HEK293T (cell line): Measurements from ENCODE around the gene SNTG2.

Experiments used
- CTCF ChIA-PET: fragments of 350-600 bp; formaldehyde crosslinking; extraction: SDS; loops from one replicate; lab custom pipeline; 2021; ENCODE audit warnings: antibody characterized with exemption, inconsistent platforms; lab: Yijun Ruan, JAX
- POLR2A ChIA-PET: fragments of 350-600 bp; formaldehyde crosslinking; extraction: SDS; loops from one replicate; lab custom pipeline; 2020; ENCODE audit warnings: antibody characterized with exemption, inconsistent platforms; lab: Yijun Ruan, JAX
- DNase-seq: peaks from one replicate; pipeline ENCODE4 v3.0.0; 2012; ENCODE audit warnings: mixed read lengths; ENCODE audit errors: extremely low spot score
- ARNT ChIP-seq: fragments of 450-650 bp; IDR thresholded peaks from 2 replicates; pipeline ENCODE4 v1.6.1; 2017; ENCODE audit warnings: mild to moderate bottlenecking
- BHLHE40 ChIP-seq: fragments of 450-650 bp; IDR thresholded peaks from 2 replicates; pipeline ENCODE4 v1.6.1; 2016; ENCODE audit warnings: mild to moderate bottlenecking, moderate library complexity, borderline replicate concordance
- CTBP1 ChIP-seq: fragments of 450-650 bp; IDR thresholded peaks from 2 replicates; pipeline ENCODE4 v1.6.1; 2016; ENCODE audit warnings: borderline replicate concordance
- ELF4 ChIP-seq: fragments of 450-650 bp; IDR thresholded peaks from 2 replicates; pipeline ENCODE4 v1.6.1; 2017; ENCODE audit warnings: antibody characterized with exemption
- FOXA1 ChIP-seq: fragments of 450-650 bp; IDR thresholded peaks from 2 replicates; pipeline ENCODE4 v1.6.1; 2016; ENCODE audit warnings: mild to moderate bottlenecking
- FOXK2 ChIP-seq: fragments of 450-650 bp; IDR thresholded peaks from 2 replicates; pipeline ENCODE4 v1.6.1; 2016; ENCODE audit warnings: mild to moderate bottlenecking
- FOXM1 ChIP-seq: fragments of 450-650 bp; IDR thresholded peaks from 2 replicates; pipeline ENCODE4 v1.6.1; 2017; ENCODE audit warnings: mild to moderate bottlenecking, borderline replicate concordance
- HDGF ChIP-seq: fragments of 450-650 bp; IDR thresholded peaks from 2 replicates; pipeline ENCODE4 v1.6.1; 2017; ENCODE audit warnings: antibody characterized with exemption, borderline replicate concordance
- L3MBTL2 ChIP-seq: fragments of 450-650 bp; conservative IDR thresholded peaks from 2 replicates; pipeline ENCODE4 v1.6.1; 2016; ENCODE audit warnings: mild to moderate bottlenecking
- LEF1 ChIP-seq: fragments of 450-650 bp; IDR thresholded peaks from 2 replicates; pipeline ENCODE4 v1.6.1; 2017; ENCODE audit warnings: mild to moderate bottlenecking, borderline replicate concordance
- NFRKB ChIP-seq: fragments of 450-650 bp; IDR thresholded peaks from 2 replicates; pipeline ENCODE4 v1.6.1; 2016; ENCODE audit warnings: mild to moderate bottlenecking, moderate library complexity
- SP1 ChIP-seq: fragments of 450-650 bp; IDR thresholded peaks from 2 replicates; pipeline ENCODE4 v1.6.1; 2017
- SUZ12 ChIP-seq: fragments of 450-650 bp; IDR thresholded peaks from 2 replicates; pipeline ENCODE4 v1.6.1; 2016; ENCODE audit warnings: mild to moderate bottlenecking
- TARDBP ChIP-seq: fragments of 450-650 bp; IDR thresholded peaks from 2 replicates; pipeline ENCODE4 v1.6.1; 2016
- ZNF384 ChIP-seq: fragments of 450-650 bp; IDR thresholded peaks from 2 replicates; pipeline ENCODE4 v1.6.1; 2016
- TF ChIP-seq, protein P1 (sequence below): fragments of 450-650 bp; IDR thresholded peaks from 2 replicates; pipeline ENCODE4 v1.6.1; 2016

SNTG2 gene

DNA sequence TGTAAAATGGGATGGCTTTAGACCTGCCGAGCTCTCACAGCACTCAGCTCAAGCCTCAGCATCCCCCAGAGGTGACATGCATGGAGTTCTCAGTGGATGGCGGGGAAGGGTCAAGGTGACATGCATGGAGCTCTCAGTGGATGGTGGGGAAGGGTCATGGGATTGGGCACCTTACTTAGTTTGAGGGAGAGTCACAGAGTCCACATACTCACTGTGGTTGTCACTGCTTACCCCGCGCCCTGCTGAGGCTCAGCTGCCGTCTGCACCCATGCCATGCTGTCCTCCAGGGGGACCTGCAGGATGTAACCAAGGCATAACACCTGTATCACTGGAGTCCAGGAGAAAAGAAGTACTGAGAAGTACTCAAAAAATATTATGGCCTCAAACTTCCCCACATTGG, 350.4 kb downstream of the SNTG2 start:
- CTCF ChIA-PET = no interaction called here
- no peak for DNase-seq

DNA sequence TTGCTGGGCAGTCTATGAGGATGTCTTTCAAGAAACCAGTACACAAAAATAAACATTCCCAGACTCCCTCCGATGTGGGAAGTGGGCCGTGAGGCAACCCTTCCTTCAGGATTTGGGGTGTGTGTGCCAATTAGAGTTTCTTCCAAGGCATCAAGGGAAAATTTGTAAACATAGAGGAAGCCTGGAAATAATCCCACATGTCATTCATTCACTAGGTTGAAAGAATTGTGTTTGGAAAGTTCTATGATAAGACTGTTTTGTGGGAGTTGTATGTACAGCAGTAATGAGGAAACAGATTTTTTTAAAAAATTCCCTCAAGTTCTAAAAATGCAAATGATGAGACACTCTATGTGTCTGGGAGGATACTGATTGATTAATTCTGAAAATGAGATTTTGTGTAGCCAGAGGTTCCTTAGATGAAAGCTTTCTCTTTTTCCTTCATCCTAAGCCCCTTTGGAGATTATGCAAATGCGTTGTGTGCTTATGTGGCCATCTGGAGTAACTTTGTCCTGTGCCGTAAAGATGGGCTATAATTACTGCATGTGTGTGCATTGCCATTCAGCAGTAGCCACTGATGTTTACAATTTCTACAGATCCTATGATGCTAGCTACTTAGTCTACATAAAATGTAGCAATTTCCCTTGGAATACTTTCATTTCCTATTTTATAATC, 354.8 kb downstream of the SNTG2 start:
- no peak for DNase-seq
- ChIA-PET CTCF (no interaction called here), POLR2A (no interaction called here)
- TF ChIP-seq, protein P1, sequence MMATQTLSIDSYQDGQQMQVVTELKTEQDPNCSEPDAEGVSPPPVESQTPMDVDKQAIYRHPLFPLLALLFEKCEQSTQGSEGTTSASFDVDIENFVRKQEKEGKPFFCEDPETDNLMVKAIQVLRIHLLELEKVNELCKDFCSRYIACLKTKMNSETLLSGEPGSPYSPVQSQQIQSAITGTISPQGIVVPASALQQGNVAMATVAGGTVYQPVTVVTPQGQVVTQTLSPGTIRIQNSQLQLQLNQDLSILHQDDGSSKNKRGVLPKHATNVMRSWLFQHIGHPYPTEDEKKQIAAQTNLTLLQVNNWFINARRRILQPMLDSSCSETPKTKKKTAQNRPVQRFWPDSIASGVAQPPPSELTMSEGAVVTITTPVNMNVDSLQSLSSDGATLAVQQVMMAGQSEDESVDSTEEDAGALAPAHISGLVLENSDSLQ = no peak
- no peak for TF ChIP-seq SUZ12
- TF ChIP-seq L3MBTL2 = no peak
- TF ChIP-seq TARDBP = no peak
- TF ChIP-seq ELF4 = no peak
- TF ChIP-seq LEF1 = no peak
- no peak for TF ChIP-seq HDGF
- no peak for TF ChIP-seq NFRKB
- no peak for TF ChIP-seq FOXM1
- TF ChIP-seq ARNT = no peak

More for the DNA sequence above, 350.4 kb downstream of the SNTG2 start:
- no peak for TF ChIP-seq HDGF
- no peak for TF ChIP-seq LEF1
- TF ChIP-seq BHLHE40 = no peak
- no peak for TF ChIP-seq L3MBTL2
- TF ChIP-seq ARNT = no peak
- TF ChIP-seq FOXM1 = no peak
- no peak for TF ChIP-seq ELF4
- TF ChIP-seq, protein P1 = no peak
- no peak for TF ChIP-seq FOXK2
- TF ChIP-seq ZNF384 = no peak
- TF ChIP-seq TARDBP = no peak
- POLR2A ChIA-PET = no interaction called here

DNA sequence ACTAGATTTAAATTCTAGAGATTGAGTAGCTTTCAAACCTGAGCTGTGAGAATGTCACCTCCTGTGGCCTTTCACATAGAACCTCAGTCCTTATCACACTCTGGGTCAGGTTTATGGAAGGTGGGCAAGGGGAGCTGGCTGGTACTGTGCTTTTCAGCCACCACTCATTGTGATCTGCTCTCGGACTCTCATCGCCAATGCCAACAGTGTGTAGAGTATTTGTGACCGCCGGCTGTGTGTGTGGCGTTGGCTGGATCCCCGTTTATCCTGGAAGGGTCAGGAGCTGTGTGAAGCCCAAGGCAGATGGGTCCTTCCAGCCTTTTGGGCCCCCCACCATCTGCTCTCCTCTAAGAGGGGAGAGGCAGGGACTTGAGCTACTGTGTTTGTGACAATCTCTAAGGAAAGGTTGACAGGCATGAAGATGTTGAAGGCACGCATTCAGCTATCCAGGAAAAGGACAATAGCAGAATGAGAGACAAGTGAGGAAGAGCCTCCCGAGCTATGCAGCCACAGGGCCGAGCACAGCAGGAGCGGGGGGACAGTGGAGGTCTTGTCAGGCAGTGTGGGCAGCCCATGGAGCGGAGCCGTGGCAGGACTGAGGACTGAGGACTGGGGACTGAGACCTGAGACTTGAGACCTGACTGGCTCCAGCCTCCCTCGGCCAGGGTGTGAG, 355.5 kb downstream of the SNTG2 start:
- ChIA-PET POLR2A (no interaction called here), CTCF (no interaction called here)
- DNase-seq = no peak
- TF ChIP-seq CTBP1 (no peak), FOXK2 (no peak), NFRKB (no peak), SUZ12 (no peak)
- TF ChIP-seq, protein P1 = no peak

DNA sequence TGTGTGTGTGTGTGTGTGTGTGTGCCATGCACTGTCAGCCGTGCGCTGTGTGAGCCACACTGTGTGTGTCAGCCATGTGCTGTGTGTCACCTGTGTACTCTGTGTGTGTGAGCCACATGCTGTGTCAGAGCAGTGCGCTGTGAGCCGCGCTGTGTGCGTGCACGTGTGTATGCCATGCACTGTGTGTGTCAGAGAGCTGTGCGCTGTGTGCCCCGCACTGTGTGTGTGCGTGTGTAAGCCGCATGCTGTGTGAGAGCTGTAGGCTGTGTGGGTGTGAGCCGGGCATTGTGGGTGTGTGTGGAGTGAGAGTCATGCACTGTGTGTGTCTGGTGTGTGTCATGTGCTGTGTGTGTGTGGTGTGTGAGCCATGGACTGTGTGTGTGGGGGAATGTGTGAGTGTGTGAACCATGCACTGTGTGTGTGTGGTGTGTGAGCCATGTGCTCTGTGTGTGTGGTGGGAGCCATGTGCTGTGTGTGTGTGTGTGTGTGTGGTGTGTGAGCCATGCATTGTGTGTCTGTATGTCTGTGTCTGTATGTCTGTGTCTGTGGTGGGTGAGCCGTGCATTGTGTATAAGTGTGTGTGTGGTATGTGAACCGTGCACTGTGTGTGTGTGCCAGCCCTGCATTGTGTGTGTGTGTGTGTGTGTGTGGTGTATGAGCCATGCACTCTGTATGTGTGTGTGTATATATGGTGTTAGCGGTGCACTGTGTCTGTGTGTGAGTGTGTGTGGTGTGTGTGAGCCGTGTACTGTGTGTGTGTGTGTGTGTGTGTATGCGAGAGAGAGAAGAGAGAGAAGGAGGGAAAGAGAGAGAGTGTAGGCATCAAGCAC, 356.3 kb downstream of the SNTG2 start:
- ChIA-PET POLR2A (no interaction called here), CTCF (no interaction called here)
- TF ChIP-seq, protein P1 = no peak
- TF ChIP-seq FOXA1 = no peak
- TF ChIP-seq NFRKB = no peak
- no peak for TF ChIP-seq ARNT
- TF ChIP-seq CTBP1 = no peak
- TF ChIP-seq TARDBP = no peak
- TF ChIP-seq SUZ12 = no peak
- TF ChIP-seq LEF1 = no peak
- TF ChIP-seq FOXM1 = no peak
- no peak for TF ChIP-seq L3MBTL2
- no peak for TF ChIP-seq BHLHE40
- TF ChIP-seq HDGF = no peak
- TF ChIP-seq SP1 = no peak
- TF ChIP-seq ELF4 = no peak
- TF ChIP-seq FOXK2 = no peak
- TF ChIP-seq ZNF384 = no peak
- no peak for DNase-seq

DNA sequence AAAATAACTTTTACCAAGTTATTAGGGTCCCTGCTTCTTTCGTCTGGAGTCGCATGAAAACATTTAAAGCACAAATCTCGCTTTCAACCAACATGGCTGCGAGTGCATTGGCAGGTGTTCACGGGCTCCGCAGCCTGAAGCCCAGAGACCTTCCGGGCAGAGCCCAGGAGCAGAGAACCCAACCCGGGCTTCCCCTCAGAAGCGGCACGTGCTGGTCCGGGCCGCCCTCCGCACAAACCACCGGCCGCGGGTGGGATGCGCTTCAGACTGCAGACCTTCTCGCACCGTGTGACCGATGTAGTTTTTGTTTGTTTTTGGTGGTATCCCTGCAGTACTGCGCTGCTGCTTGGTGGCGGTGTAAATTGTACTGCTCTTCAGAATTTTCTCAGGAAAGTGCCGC, 357.0 kb downstream of the SNTG2 start:
- CTCF ChIA-PET = no interaction called here

More for the DNA sequence above, 357.0 kb downstream of the SNTG2 start:
- no peak for TF ChIP-seq FOXK2
- TF ChIP-seq L3MBTL2 = no peak
- TF ChIP-seq FOXM1 = no peak
- TF ChIP-seq SUZ12 = no peak
- TF ChIP-seq SP1 = no peak
- TF ChIP-seq BHLHE40 = no peak
- TF ChIP-seq HDGF = no peak
- TF ChIP-seq ZNF384 = no peak
- no peak for TF ChIP-seq ELF4
- no peak for TF ChIP-seq LEF1
- TF ChIP-seq, protein P1 = no peak
- TF ChIP-seq CTBP1 = no peak
- TF ChIP-seq FOXA1 = no peak
- TF ChIP-seq NFRKB = no peak
- TF ChIP-seq ARNT = no peak
- TF ChIP-seq TARDBP = no peak
- DNase-seq = no peak
- POLR2A ChIA-PET = no interaction called here
